NCI-H2227 treated with DMSO at 0.1 percent for 48 hours (cell line): ENCODE measurements around the gene GATA3.
A peak's percentile ranks its signal among the peaks of the same experiment; 100 is the strongest.

Experiments used
- DNase-seq: peaks from one replicate; lab custom pipeline; 2025; lab: John Stamatoyannopoulos, UW

Gene GATA3

DNA sequence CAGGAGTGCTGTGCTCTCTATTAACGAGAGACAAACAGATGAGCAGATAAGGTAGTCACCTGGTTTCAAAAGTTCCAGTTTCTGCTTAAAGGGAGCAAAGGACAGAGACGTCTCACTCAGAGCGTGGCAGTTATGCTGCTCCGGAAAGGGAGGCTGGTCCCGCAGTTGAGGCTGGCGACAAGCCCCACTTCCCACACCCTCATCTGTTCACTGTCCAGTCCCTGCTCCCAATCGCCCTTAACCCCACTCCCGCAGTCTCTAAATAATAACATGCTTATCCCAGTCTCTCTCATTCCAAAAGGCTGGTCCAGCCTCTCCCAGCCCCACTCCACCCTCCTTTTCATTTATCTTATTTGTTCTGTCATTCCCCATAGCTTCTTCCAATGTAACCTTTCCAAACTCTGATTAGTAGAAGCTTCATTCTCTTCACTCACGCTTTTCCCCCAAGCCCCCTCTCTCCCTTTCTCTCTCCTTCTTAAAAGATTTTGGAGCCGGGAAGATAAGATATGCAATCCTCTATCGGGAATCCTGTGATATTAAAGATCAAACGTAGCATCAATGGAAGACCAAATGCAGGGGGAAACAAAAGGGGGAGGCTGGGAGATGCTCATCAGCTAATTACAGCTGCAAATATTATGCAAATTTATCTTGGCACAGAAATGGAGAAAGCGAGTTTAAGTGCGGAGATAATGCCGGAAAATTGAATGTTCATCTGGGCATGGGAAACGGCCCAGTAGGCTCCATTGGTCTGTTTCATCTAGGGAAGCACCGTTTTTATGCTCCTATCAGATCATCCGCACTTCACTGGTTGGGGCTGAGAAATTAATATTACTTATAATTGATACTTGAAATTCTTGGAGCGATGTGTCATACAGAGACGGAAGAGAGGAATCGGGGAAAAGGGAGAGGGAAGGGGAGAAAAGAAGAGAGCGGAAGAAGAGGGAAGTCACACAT, 16.3 kb upstream of the GATA3 start:
- no peak for DNase-seq

- DNase-seq, result no peak
These were observed 15.1 kb upstream of the GATA3 start for GRCh38 chr10:8039321-8039881.

DNA sequence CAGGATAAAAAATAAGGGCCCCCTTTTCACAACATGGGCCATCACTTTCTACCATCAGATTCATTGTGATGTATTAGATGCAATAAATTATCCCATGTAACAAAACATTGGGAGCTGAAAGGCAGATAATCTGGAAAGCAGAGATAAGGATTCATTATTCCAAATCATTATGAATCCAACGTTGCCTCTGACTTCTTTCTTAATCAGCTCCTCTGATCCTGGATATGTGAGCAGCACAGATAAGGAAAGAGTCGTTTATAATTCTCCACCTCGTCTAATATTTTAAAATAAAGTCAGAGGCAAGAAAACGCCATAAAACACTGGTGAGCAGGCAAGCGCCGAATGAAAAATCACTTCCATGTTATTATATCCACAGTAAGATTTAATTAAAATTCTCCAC, 13.8 kb upstream of the GATA3 start:
- DNase-seq, result no peak

DNA sequence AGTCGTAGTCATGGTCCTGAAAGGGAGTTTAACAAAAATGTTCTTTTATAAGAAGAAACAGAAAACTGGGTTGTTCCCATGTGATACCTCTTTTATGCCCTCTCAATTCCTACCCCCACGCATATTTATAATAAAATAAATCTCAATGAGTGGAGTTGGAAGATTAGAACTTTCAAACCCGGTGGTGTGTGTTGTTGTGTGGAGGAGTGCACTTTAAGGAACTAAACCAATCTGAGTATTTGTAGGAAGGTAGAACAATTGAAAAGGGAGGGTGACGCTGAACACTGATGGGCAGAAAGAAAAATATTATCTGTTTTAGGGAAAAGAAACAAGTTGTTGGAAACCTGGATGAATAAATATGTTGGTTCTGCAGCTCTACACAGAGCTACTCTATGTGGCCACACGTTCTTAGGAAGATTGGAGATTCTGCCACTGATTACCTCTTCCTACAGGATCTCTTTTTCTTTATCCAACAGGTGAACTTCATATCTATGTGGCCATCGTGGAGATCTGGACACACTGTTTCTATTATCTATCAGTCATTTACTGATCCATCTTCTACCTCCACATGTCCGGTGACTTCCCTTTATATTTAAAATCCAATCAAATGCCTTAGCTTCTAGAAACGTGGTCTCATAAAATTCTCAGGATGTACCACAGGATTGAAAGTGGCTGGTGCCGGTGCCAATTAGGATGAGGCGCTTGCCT, 13.1 kb upstream of the GATA3 start:
- DNase-seq, result no peak

GRCh38 chr10:8041992-8042720, 12.3 kb upstream of the GATA3 start:
- no peak for DNase-seq

GRCh38 chr10:8042721-8043568, 11.5 kb upstream of the GATA3 start:
- DNase-seq, result no peak

DNA sequence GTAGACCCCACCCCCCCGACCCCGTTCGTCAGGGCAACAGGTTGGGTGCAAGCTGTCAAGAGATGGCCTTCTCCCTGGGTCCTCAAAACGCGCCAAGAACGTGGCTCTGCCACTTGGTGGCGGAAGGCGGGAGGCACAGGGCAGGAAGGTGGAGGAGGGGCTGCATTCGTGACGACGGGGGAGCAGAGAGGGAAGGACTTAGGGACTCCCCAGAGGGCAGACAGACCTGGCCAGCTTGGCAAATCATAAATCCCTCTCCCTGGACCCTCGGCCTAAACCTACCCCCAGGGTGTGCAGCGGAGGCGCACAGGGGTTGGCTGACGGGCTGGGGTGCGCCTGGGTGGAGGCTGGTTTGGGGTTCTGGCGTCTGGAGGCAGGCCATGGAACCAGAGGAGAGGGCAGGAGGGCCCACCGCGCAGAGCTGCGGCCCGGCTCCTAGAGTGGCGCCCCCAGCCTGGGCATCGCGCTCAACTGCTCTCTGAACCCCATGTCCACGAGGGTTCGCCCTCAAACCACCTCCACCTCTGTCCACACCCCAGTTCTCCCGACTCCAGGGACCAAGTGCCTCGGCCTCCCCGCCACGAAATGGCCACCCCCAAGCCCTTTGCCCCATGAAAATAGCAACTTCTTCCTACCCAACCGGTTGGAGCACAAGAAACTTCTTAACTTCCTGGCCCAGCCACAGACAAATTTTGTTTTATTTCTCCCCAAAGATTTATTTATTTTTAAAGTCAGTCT, 10.8 kb upstream of the GATA3 start:
- DNase-seq, result no peak

DNA sequence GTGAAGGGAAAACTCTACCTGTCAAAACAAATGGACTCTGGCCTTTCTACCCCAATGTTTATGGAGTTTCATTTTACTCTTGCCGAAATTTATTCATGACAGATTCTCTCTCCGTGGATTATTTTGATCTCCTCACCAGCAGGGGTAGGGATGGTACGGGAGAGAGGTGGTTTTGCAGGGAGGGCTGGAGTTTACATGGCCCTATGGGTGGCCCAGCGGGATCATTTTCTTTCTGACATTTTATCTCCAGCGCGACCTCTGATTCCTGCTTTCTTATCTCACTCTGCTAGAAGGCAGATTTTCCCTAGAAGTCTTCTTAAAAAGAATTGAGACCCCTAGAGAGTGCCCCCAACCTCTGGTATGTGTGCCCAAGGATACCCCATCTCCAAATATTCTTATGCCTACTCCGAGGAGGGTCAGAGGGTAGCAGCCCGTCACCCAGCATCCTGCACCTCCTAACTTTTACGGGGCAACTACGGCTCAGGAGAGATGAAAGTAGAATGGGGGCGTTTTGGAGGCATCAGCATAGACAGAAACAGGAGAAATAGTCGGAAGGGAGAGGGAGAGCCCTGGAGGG, 10.1 kb upstream of the GATA3 start:
- no peak for DNase-seq

GRCh38 chr10:8044908-8045725, 9.4 kb upstream of the GATA3 start:
- peak; percentile 1 for DNase-seq

DNA sequence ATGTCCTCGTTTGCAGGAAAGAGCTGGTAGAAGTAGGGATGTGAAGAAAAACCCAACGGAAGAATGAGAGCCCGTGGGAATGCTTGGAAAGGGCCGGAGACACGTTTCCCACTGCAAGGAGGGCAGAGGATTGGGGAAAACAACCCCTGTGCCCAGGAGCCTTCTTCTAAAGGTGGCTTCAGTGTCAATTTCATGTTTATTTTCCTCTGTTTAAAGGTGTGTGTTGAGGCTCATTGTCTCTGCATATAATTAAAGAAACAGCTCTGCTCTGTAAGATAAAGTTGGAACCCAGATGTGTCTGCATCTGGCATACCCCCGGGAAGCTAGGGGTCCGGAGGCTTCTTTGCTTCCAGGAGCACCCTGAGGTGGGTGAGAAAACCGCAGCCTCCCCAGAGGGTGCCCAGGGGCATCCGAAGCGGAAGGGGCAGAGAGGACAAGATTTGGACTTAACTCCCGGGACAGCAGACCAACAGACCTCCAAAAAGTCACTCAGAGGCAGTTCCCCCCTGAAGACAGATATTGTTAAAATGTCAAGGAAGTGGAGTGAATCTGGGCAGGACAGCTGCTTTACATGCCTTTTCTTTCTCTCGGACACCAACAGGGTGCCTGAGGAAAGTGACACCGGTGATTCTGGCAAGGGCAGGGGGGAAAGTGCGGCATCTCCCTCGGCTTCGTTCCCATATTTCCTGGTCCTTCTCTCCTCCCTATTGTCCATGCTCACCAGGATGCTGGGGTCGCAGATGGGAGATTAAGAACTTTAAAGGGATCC, 8.6 kb upstream of the GATA3 start:
- DNase-seq, result no peak

GRCh38 chr10:8047452-8048280, 6.8 kb upstream of the GATA3 start:
- no peak for DNase-seq

DNA sequence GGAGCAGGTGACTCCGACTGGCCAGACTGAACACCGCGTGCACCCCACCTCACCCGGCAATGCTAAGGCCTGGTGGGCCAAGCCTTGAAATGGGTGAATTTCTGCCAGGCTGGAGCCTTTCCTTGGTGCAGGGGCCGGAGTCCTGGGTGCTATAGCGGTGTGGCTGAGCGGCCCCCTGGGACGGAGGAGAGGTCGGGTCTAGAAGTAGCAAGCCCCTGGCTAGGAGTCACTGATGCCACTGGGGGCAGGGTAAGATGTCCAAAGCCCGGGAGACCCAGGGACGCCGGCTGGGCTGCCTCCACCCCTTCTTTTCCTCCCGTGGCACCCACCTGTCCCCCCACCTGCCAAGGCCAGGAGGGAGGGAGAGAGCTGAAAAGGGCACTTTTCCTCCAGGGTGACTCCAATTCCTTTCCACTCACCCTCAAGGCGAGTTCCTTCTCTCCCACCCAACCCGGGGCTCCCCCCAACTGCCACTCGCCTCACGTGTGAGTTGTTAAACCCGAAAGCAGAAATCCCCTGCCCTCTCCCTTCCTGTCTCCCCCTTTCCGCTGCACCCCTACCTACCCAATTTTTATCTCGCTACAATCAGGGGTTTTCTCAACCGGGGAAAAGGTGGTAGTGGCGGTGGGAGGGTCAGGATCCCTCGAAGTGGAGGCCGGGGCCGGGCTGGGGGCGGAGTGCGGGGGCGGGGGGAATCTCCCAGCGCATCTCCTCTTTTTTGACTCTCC, 6.0 kb upstream of the GATA3 start:
- DNase-seq, result no peak

DNA sequence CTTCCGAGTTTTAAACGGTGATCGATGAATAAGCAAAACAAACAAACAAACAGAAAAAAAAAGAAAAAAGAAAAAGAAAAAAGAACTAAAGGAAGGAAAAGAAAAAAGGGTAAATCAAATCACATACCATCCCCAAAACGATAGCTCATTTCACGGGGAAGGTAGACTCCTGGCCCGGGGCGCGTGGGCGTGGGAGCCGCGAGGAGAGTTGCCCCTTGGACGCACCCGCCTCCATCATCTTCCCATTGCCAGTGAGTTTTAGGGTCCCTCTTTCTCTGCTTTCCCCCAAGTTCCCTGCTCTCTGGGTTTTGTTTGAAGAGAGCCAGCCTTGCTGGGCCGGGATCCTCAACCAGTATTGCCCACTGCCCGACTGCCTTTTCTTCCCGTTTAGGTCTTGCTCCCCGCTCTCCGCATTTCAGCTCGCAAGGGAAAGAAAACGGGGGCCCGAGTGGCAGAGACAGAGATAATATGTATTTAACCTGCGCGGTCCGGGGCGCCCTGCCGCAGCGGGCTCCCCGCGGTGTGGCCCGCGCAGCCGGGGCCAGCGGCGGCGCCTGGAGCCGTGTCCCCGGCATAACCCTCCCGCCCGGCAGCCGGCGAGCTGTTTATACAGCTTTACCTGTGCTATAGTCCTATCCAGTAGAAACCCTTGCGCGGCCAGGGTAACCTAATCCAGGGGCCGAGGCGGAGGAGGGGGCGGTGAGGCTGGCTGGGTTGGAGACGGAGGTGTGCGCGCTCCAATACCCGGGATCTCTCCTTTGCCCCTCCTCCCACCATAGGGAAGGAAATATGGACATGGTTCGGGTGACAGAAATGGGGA, 5.2 kb upstream of the GATA3 start:
- no peak for DNase-seq

DNA sequence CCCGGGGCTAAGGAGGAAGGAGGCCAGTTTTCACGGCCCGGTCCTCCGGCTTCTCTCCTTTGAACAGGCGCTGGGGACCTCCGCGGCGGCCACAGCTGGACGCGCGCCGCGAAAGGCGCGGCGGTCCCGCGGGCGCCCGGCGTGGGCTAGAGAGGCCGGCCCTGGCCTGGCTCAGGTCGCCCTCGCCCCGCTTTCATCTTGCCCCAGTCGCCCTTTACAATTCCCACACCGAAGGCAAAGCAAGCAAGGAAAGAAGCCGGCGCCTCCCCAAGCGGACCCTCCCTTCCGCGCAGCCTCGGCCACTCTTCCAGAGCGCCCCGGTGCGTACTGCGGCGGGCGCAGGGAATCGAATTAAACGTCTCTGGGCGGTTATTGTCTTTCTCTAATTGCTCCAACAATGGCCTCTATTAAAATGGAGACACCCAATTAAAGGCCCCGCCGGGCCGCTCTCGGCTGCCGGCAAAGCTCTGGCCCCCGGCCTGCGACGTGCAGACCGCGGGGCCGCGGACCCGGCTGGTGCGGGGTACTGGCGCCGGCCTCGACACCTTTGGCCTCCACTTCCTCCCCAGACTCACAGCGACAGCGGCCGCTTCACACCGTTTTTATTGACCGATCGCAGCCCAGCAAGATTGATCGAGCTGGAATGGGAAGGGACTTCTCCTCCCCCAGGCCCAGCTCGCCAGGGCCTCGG, 4.5 kb upstream of the GATA3 start:
- no peak for DNase-seq

GRCh38 chr10:8050556-8051108, 3.9 kb upstream of the GATA3 start:
- no peak for DNase-seq
